IMR-90 (cell line): ENCODE measurements around the gene SLC2A8.

Source experiments
- CEBPB ChIP-seq: IDR thresholded peaks from 2 replicates; pipeline ENCODE4 v1.6.1; 2012; ENCODE audit warnings: low read depth, low read length, improper control_type of control experiment
- FOS ChIP-seq: fragments of 150-350 bp; IDR thresholded peaks from 2 replicates; pipeline ENCODE4 v1.6.1; 2016; ENCODE audit warnings: low read depth, low read length
- NFE2L2 ChIP-seq: fragments of 150-350 bp; IDR thresholded peaks from 2 replicates; pipeline ENCODE4 v1.6.1; 2016; ENCODE audit warnings: low read depth, mild to moderate bottlenecking, low read length
- POLR2A ChIP-seq: IDR thresholded peaks from 2 replicates; pipeline ENCODE4 v1.6.1; 2012; ENCODE audit warnings: mild to moderate bottlenecking, low read depth, low read length
- TF ChIP-seq, protein P1 (sequence below): conservative IDR thresholded peaks from 2 replicates; pipeline ENCODE4 v1.5.1; 2012; ENCODE audit warnings: mild to moderate bottlenecking, low read depth, low read length, improper control_type of control experiment
- TF ChIP-seq, protein P2 (sequence below): fragments of 150-350 bp; IDR thresholded peaks from 2 replicates; pipeline ENCODE4 v1.6.1; 2017; ENCODE audit warnings: mild to moderate bottlenecking, antibody characterized with exemption, low read length, low read depth

DNA sequence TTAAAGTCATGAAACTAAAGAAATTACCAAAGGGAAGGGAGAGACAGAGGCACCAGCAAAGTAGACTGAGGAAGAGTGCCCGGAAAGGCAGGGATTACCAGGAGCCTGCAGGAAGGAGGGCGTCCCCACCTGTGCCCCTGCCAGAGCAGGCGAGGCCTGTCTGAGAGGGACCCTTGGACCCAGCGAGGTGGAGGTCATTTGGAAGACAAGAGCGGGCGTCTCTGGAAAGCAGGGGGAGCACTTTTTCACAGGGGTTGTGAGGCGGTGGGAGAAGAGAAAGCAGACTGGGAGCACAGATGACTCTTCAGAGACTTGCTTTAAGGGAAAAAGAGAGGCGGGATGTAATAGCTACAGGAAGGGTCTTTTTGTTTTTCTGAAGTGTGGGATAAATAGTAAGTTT, 27.5 kb upstream of the SLC2A8 start:
- TF ChIP-seq, protein P1, sequence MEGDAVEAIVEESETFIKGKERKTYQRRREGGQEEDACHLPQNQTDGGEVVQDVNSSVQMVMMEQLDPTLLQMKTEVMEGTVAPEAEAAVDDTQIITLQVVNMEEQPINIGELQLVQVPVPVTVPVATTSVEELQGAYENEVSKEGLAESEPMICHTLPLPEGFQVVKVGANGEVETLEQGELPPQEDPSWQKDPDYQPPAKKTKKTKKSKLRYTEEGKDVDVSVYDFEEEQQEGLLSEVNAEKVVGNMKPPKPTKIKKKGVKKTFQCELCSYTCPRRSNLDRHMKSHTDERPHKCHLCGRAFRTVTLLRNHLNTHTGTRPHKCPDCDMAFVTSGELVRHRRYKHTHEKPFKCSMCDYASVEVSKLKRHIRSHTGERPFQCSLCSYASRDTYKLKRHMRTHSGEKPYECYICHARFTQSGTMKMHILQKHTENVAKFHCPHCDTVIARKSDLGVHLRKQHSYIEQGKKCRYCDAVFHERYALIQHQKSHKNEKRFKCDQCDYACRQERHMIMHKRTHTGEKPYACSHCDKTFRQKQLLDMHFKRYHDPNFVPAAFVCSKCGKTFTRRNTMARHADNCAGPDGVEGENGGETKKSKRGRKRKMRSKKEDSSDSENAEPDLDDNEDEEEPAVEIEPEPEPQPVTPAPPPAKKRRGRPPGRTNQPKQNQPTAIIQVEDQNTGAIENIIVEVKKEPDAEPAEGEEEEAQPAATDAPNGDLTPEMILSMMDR, result no peak
- TF ChIP-seq POLR2A (no peak), NFE2L2 (no peak), CEBPB (no peak), FOS (no peak)
- TF ChIP-seq, protein P2, sequence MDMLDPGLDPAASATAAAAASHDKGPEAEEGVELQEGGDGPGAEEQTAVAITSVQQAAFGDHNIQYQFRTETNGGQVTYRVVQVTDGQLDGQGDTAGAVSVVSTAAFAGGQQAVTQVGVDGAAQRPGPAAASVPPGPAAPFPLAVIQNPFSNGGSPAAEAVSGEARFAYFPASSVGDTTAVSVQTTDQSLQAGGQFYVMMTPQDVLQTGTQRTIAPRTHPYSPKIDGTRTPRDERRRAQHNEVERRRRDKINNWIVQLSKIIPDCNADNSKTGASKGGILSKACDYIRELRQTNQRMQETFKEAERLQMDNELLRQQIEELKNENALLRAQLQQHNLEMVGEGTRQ, result no peak
